HepG2 (cell line): Measurements from ENCODE around the gene CHI3L1. TPM values are rescaled to one million over a fixed set of nuclear protein-coding genes. Genes with fewer than 3 reads are reported as not detected.

Experiments used
- CREM ChIP-seq, 2 experiments: sonication (generic) in 1 of 2; formaldehyde crosslinking in 1 of 2; IDR thresholded peaks; 2 replicates each; pipeline versions ENCODE4 v1.4.0 to v1.6.1; 2016 to 2020; ENCODE audit warnings: antibody characterized with exemption in 1 of 2, mild to moderate bottlenecking in 1 of 2, missing genetic modification reagents in 1 of 2
- CTCF ChIP-seq: sonication (generic); formaldehyde crosslinking; IDR thresholded peaks from 2 replicates; pipeline ENCODE4 v1.5.0; 2020; ENCODE audit warnings: mild to moderate bottlenecking, missing genetic modification reagents, moderate library complexity
- ELF3 ChIP-seq: IDR thresholded peaks from 2 replicates; pipeline ENCODE4 v1.6.1; 2016; ENCODE audit warnings: missing genetic modification reagents, missing compliant biosample characterization
- GLI4 ChIP-seq: sonication (generic); formaldehyde crosslinking; IDR thresholded peaks from 2 replicates; pipeline ENCODE4 v1.5.1; 2020; ENCODE audit warnings: missing genetic modification reagents, mild to moderate bottlenecking, moderate library complexity, borderline replicate concordance
- HNF4G ChIP-seq, 2 experiments: sonication (generic) in 1 of 2; formaldehyde crosslinking in 1 of 2; IDR thresholded peaks; 2 replicates each; pipeline versions ENCODE4 v1.4.0 to v1.6.1; 2011 to 2020; ENCODE audit warnings: borderline replicate concordance in 2 of 2, low read depth in 2 of 2, mild to moderate bottlenecking in 2 of 2, low read length in 1 of 2, missing genetic modification reagents in 1 of 2, moderate library complexity in 1 of 2
- NFE2 ChIP-seq: sonication (generic); formaldehyde crosslinking; IDR thresholded peaks from 2 replicates; pipeline ENCODE4 v1.4.0; 2020; ENCODE audit warnings: missing genetic modification reagents
- RARG ChIP-seq: sonication (generic); formaldehyde crosslinking; IDR thresholded peaks from 2 replicates; pipeline ENCODE4 v1.4.0; 2020; ENCODE audit warnings: low read depth, mild to moderate bottlenecking, missing genetic modification reagents
- TOPORS ChIP-seq: sonication (generic); formaldehyde crosslinking; IDR thresholded peaks from 2 replicates; pipeline ENCODE4 v1.8.0; 2023; ENCODE audit warnings: mild to moderate bottlenecking, missing genetic modification reagents
- ZNF205 ChIP-seq: IDR thresholded peaks from 2 replicates; pipeline ENCODE4 v1.6.1; 2018; ENCODE audit warnings: missing biosample characterization, missing genetic modification reagents
- ZNF597 ChIP-seq: sonication (generic); formaldehyde crosslinking; IDR thresholded peaks from 2 replicates; pipeline ENCODE4 v1.5.0; 2020; ENCODE audit warnings: missing genetic modification reagents
- ZNF773 ChIP-seq: sonication (generic); formaldehyde crosslinking; IDR thresholded peaks from 2 replicates; pipeline ENCODE4 v1.4.0; 2020; ENCODE audit warnings: missing genetic modification reagents, borderline replicate concordance
- polyA plus RNA-seq, 8 experiments: library from polyadenylated mRNA; depleted of rRNA in 3 of 8; stranded (reverse) in 7 of 8; unstranded in 1 of 8; fragments of >200 nt; fragmentation: Illumina TruSeq in 4 of 8; extraction: Trizol in 4 of 8; gene quantifications; 2 replicates each; pipeline versions ENCODE4 v1.2.1 to v1.2.3, GENCODE V29; 2011 to 2016; ENCODE audit warnings: low read depth in 4 of 8, missing spikeins in 1 of 8, mixed read lengths in 1 of 8; ENCODE audit not compliant: insufficient read depth in 1 of 8
- total RNA-seq, 5 experiments: library from RNA; depleted of rRNA; stranded (reverse); fragments of >200 nt; fragmentation: Illumina TruSeq; extraction: Trizol; gene quantifications; 2 replicates each; pipeline ENCODE4 v1.2.3, GENCODE V29; 2016; ENCODE audit warnings: low read depth in 1 of 5
- TF ChIP-seq, protein P1 (sequence below), 2 experiments: fragments of 450-650 bp in 1 of 2; sonication (generic) in 1 of 2; formaldehyde crosslinking in 1 of 2; IDR thresholded peaks; 2 replicates each; pipeline versions ENCODE4 v1.6.1 to v1.8.0; 2016 to 2022; ENCODE audit warnings: antibody characterized with exemption in 1 of 2, mild to moderate bottlenecking in 1 of 2, missing genetic modification reagents in 1 of 2
- TF ChIP-seq, protein P2 (sequence below): sonication (generic); formaldehyde crosslinking; IDR thresholded peaks from 2 replicates; pipeline ENCODE4 v1.4.0; 2020; ENCODE audit warnings: missing genetic modification reagents

CHI3L1 gene
- total and polyA plus RNA-seq, 2 of the 13 experiments (the other 11 are each of a cell fraction or from before 2014, with no cell fraction given), result 0.09 to 0.13 TPM

DNA sequence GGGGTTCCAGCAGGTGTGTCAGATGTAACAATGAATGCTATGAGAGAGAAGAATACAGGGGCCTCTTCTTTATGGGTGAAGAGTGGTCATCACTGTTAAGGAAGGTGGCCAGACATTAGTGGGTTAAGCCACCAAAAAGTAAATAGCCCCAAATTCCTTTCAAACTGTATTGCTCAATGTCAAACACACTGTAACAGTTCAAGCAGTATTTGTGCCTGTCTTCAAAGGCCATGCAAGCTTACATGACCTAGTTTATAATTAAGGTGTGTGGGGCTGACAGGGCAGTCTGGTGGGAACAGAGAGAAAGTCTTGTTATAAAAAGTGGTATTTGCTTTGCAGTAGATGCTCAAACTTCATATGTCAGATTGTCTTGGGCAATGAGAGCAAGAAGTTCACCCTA, 24.5 kb upstream of the CHI3L1 start (continued):
- TF ChIP-seq CTCF (CRISPR knock-in tag) (no peak), GLI4 (CRISPR knock-in tag) (no peak), ZNF205 (CRISPR knock-in tag) (no peak), NFE2 (CRISPR knock-in tag) (no peak), ELF3 (CRISPR knock-in tag) (no peak), CREM (IDR thresholded peaks at IDR 0.05) (peak; percentile 40; the same call in 1 of the 2 replicates), CREM (CRISPR knock-in tag; IDR thresholded peaks at IDR 0.05) (no peak), RARG (no peak), ZNF773 (no peak), HNF4G (IDR thresholded peaks at IDR 0.05; ENCODE audit: borderline replicate concordance, low read depth, low read length) (0 out of 2 replicates have a peak, but pooled peaks have one; percentile 24), HNF4G (CRISPR knock-in tag; IDR thresholded peaks at IDR 0.05; ENCODE audit: borderline replicate concordance, low read depth) (no peak), TOPORS (CRISPR knock-in tag) (no peak), ZNF597 (CRISPR knock-in tag) (no peak)
- TF ChIP-seq, protein P1, sequence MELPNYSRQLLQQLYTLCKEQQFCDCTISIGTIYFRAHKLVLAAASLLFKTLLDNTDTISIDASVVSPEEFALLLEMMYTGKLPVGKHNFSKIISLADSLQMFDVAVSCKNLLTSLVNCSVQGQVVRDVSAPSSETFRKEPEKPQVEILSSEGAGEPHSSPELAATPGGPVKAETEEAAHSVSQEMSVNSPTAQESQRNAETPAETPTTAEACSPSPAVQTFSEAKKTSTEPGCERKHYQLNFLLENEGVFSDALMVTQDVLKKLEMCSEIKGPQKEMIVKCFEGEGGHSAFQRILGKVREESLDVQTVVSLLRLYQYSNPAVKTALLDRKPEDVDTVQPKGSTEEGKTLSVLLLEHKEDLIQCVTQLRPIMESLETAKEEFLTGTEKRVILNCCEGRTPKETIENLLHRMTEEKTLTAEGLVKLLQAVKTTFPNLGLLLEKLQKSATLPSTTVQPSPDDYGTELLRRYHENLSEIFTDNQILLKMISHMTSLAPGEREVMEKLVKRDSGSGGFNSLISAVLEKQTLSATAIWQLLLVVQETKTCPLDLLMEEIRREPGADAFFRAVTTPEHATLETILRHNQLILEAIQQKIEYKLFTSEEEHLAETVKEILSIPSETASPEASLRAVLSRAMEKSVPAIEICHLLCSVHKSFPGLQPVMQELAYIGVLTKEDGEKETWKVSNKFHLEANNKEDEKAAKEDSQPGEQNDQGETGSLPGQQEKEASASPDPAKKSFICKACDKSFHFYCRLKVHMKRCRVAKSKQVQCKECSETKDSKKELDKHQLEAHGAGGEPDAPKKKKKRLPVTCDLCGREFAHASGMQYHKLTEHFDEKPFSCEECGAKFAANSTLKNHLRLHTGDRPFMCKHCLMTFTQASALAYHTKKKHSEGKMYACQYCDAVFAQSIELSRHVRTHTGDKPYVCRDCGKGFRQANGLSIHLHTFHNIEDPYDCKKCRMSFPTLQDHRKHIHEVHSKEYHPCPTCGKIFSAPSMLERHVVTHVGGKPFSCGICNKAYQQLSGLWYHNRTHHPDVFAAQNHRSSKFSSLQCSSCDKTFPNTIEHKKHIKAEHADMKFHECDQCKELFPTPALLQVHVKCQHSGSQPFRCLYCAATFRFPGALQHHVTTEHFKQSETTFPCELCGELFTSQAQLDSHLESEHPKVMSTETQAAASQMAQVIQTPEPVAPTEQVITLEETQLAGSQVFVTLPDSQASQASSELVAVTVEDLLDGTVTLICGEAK (IDR thresholded peaks at IDR 0.05), result no peak
- TF ChIP-seq, protein P1 (CRISPR knock-in tag; IDR thresholded peaks at IDR 0.05), result no peak
- TF ChIP-seq, protein P2, sequence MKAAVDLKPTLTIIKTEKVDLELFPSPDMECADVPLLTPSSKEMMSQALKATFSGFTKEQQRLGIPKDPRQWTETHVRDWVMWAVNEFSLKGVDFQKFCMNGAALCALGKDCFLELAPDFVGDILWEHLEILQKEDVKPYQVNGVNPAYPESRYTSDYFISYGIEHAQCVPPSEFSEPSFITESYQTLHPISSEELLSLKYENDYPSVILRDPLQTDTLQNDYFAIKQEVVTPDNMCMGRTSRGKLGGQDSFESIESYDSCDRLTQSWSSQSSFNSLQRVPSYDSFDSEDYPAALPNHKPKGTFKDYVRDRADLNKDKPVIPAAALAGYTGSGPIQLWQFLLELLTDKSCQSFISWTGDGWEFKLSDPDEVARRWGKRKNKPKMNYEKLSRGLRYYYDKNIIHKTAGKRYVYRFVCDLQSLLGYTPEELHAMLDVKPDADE (CRISPR knock-in tag), result no peak
